Measurements from ENCODE around the gene SPAG6.

The SPAG6 gene

DNA sequence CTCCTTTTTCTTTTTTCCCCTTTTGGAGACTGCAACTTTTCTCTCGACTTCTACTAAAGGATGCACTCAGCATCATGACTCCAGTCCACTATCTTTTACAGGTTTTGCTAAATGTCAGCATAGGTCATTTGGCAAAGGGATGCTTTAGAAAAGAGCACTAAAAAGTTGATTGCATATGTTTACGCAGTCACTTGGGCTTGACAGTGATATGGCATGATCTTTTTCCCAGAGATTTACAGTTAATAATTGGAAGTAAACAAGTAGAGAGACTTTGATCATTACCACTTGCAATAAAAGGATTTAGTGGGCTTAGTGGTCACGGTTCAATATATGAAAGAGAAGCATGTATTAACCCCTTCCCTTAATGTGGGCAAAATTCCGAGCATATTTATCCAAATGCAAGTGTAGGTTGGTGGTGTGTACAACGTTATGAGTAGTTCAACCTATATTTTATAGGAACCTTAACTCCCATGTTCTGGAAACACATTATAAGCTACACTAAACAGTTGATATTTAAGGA is 22.6 kb upstream of the SPAG6 start:
- no peak for DNase-seq

DNA sequence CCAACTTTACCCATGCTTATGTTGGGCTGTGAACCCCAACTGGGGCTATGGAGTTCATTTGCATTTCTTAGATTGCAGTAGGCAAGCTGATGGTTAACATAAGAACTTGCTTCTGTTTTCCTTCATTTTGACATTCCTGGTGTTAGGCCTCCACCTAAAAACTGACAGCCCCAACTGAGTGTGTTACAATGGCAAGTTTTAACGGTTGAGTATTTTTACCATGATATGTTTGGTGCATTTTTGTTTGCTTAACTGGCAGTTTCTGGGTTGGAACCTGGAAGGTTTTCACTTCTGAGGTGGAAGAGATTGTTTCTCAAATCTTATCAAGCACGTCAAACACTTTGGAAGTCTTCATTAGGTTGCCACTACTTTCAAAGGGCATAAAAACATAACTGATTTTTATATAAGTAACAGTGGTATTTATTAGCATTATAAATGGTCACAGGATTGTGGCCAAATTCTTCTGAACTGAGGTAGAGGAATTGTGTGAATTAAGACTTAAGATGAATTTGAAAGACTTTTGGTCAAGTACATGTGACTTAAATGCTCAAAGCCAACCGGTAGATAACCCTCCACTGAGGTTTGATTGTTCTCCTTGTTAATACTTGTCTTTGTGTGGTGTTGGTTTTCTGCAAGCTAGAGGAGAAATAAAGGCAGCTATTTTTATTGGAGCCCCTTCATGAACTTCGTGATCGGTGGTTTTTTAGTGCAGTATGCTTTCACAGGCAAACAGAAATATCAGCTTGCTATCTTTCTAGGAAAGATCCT is 21.6 kb upstream of the SPAG6 start:
- no peak for DNase-seq

DNA sequence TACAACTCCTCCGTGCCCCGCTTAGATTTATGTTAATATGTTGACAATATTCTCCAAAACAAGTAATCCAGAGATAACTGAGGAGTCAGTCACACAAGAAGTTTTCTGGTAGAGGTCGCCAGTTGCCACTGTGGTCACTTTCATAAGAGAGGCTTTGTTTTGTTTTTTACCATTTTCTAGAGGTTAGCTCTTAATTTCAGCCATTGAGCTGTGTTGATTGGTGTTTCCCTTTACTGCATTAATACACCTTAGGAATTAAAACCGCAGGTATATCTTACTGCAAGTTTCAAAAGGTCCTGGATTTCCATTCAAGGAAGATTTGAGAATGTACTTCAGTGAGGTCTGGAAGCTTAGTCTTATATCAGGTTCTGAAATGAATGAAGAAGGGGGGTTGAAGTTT is 20.9 kb upstream of the SPAG6 start:
- no peak for DNase-seq

DNA sequence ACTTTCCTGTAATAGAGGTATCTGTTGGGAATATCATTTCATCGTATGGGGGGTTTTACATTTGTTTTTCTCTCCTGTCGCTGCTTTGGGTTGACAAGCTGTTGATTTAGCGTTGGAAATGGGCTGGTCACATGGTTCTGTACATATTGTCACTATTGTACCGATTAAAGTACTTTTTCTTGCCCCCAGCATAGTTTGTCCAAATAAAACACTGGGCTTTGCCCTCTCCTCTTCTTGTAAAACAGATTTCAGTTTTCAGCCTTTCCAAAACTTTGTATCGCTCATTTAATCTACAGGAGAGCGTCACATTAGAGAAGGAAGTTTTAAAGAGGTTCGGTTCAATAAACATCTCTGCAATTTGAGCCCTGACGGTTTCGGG is 20.4 kb upstream of the SPAG6 start:
- no peak for DNase-seq

DNA sequence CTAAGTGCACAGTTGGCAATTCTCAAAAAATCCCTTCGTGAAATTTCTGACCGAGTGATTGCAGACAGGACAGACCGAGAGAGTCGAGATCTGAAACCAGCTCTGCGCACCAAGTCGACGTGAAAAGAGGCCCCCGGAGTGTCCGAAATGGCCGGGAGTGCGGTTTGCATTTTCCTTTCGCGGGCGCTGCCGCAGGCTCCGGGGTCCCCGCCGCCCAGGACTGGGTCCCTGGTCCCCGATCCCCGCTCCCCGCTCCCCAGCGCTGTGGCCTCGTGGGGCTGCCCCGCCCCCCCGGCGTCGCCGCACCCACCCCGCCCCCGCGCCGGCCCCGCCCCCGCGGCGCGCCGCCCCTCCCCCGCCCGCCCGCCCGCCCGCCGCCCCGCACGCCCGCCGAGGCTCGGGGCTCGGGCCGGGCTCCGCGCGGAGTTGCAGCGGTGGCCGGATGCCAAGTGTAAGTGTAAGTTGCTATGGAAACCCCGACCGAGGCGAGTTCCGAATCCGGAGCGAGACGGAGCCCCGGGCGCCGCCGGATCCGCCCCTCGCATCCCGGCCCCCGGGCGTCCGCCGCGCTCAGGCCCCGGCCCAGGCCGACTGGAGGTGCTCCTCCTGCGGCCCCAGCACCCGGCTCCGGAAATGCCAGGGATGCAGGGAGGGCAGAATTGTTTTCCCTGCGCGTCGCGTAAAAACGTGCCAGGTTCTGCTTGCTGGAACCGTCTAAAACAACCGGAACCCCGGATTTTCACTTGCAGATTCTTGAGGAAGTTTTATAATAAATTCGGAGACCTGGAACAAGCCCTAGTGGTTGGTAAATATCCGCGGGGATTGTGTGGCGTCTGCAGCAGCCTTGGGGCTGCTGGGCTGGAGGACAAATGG is 19.8 kb upstream of the SPAG6 start:
- DNase-seq = peak; percentile 66 to 80 (median 77)

DNA sequence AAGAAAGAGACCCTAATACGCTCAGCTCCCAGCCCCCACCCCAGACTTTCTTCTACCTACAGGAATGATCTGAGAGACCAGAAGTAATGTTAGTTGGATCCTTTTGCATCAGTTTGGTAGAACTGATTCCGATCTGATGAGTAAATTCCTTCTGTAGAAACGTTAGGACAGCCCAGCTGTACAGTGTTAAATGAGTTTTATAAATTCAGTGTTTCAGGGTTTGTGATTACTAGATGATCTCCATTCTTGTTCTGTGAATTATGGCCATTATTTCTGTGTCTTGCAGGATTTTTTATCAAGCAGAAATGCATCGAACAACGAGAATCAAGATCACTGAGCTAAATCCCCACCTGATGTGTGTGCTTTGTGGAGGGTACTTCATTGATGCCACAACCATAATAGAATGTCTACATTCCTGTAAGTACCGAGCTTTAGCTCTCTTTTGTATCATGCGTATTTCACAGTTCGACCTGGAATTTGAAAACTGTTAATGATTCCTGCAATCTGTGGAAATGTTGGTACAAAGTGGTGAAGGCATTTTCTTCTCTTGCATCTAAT is 19.1 kb upstream of the SPAG6 start:
- DNase-seq = no peak

DNA sequence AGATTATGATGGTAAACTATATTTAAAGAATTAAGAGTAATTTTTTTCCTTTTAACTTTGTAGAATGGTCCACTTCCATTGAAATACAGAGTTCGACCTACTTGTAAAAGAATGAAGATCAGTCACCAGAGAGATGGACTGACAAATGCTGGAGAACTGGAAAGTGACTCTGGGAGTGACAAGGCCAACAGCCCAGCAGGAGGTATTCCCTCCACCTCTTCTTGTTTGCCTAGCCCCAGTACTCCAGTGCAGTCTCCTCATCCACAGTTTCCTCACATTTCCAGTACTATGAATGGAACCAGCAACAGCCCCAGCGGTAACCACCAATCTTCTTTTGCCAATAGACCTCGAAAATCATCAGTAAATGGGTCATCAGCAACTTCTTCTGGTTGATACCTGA is 16.1 kb upstream of the SPAG6 start:
- DNase-seq = no peak

DNA sequence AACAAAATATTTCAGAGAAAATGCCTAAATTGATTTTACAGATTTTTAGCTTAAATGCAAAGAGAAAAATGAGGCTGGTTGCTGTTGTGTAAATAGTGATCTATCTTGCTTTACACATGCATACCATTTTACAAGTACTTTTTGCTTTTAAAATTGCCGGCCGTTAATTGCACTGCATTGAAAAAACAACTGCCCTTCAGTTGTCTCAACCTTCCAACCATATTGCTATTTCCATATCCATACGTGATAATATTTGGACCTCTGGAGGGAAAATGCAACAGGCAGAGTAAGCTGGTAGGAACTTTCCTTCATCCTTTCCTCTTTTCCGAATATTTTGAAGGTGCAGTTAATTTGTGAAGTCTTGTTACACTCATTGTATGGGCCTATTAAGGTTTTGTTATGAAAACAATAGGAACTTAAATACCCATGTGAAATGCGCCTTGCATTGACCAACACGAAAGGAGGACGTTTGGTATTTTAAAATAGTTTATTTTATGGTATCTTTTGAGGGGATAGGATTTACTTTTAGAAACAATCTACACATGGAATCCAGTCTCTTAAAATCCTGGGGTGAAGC is 13.1 kb upstream of the SPAG6 start:
- no peak for DNase-seq

DNA sequence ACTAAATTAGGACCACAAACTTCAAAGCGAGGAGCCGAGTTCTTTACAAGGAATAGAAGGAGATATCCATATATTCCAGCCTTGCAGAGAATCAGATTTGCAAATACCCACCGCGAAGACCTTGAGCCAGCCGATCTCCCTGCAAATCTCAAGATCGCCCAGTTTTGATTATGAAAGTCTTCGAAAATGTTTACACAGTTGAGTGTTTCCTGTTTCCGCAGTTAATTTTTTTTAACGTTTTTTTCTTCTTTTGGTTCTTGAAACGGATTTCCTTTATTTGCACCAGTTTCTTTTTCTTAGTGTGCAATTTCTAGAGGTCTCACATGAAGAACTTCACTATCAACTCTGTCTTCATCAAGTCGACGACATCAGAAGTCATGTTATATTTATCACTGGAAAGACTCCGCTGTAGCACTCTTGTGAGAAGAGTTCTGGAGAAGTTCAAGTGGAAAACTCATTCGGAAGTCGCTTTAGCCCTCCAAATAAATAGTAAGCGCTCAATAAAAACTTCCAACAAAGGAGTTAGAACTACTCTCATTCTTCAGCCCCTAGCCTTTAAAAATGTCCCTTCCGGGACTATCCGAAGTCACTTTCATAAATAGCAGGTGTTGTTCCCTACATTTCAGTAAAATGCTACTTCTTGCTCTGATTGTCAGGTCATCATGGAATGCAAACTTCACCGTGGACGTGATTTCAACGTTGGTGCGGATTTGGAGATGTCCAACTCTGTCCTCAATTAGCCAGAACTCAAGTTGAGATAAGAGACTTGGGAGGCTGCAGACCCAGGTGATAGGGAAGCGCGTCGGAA is 11.9 kb upstream of the SPAG6 start:
- DNase-seq = peak in 1 of 5 donors; percentile 80

DNA sequence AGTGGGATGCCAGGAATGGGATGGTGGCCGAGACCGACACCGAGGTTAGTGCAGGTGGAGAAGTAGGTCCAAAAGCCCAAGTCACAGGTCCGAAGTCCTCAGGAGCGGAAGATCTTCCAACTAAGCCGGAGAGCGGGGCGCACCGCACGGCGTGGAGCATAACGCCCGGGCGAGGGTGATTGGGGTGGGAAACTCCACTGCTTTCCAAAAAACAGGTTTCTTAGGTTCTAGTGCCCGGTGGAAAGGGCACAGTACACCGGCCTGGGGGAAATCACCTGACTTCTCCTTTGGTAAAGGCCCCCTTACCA is 11.4 kb upstream of the SPAG6 start:
- DNase-seq = no peak

DNA sequence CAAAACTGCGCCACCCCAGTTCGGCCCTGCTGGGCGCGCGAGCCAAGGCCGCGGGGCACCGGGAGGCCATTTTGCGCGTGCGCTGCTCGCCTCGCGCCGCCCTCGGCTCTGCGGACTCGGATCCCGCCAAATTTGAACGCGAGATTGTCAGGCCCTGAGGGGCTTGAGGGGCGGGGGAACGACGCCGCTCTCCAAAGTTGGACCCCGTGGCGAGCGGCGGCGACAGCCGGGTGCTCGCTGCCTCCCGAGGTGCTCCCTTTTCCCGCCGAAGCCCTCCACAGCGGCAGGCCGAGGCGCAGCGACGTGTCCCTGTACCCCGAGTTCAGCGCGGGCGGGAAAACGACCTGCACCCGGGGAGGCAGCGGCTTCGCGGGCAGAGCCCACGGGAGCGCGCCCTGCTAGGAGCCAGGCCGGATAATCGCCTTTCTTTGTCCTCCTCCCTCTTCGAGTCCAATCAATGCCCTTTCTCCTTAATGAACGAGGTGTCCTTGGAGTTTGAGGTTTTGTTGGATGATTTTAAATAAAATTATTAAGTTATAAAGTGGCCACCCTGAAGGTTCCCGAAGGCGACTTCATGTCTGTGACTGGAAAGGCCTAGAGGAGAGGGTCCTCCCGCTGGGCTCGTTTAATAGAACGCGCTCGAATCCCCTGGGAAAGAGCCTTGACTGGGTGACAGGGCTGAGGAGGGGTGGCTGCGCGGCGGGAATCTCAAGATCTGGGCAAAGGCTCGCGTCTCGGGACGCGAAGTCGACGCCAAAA is 10.7 kb upstream of the SPAG6 start:
- DNase-seq = no peak

DNA sequence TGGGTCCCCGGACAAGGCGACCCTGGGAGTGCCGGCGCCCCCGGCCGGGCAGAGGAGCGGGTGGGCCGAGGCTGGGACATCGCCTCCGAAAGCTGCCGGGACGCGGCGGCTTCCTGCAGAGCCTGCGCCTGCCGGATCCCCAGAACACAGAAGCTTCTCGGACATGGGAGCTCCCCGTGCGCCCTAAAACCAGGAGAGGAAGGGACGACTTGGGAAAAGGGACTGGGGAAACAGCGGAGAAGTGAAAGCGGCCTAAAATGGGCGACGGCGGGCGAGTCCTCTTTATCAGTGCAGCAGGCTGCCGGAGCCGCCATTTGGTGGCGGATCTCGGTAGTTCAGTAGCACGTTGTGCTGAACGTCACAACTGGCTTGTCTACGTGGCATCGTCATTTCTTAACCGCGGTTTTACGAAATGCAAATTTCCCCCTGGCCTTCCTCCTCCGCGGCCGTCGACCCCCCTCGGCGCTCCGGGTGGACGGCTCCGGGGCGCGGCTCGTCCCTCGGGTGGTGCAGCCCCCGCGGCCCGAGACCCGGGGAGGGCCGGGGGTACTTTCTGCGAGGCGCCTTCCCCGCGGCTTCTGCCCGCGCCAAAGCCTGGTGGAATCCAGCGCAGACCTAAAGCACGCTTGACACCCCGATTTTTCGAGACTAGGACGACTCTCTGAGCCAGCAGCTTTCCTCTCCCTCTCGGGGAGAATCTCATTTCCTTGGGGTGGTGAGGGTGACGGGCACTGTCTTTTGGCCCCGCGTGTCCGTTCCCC is 9.9 kb upstream of the SPAG6 start:
- DNase-seq = peak; percentile 51 to 86 (median 69)

DNA sequence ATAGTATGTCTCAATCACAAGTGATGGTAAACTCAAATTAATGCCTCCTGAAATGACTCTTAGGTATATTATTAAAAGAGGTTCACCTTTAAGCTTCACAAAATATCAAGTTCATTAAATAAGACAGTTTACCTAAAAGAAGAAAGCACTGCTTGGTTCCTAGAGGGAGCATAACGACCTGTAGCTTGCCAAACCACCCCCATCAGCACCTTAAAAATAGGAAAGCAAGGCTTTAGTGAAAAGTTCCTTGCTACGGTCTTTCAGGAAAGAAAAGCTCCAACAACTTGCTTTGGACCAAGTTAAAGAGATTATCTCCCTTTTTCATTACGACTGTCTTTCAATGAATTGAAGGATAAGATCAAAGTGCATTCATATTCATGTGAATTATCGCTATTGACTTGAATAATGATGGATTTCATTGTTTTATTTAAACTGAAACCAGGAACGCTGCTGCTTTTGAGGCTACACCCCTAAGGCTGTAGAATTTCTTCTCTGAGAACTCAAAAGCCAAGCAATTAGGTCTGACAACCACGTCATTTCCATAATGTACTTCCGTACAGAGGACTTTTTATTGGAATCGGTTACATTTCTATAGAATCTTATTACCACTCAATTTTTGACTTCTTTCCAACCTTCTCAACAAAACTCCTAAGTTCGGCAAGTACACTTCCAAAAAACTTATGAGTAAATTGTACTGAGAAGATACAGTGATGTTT is 7.0 kb upstream of the SPAG6 start:
- no peak for DNase-seq

DNA sequence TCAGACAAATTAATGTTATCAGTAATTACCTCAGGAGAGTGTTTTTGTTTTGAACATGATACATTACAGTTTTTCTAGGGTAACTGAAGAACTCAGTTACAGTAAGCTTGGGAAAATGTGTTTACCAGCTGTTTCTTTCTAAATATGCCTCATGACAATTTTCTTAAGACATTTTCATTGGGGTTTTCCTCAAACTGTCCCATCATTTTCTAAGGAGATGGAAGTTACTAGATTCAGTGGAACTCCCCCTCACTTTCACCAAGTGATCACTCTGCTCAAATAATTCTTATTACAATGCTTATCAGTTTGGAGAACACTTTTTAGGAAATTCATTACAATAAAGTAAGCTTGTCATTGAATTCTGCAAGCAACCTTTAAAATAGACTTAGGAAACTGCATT is 6.4 kb upstream of the SPAG6 start:
- DNase-seq = no peak

DNA sequence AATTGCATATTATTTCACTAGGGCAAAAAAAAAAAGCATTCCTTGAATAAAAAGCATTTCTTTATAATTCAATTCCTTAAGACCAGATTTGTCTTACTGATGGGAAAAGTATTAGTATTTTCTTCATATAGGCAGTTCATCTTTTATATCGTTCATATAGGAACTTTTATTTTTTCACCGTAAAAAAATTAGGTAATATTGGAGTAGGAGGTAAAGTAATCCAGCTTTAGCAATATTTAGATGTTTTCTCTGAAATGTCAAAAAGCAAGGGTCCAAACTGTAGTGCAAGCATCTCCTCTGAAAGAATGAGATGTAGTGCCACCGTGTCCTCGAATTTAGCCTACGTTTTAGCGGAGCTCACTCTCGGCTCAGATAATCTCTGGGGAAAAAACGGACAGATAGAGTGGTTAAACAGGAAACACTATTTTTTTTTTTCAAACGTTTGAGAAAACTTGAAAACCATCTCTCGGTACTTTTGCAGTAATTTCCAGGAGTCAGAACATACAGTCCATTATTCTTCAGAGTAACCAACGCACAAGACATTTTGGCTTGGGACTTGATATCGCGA is 5.5 kb upstream of the SPAG6 start:
- no peak for DNase-seq

DNA sequence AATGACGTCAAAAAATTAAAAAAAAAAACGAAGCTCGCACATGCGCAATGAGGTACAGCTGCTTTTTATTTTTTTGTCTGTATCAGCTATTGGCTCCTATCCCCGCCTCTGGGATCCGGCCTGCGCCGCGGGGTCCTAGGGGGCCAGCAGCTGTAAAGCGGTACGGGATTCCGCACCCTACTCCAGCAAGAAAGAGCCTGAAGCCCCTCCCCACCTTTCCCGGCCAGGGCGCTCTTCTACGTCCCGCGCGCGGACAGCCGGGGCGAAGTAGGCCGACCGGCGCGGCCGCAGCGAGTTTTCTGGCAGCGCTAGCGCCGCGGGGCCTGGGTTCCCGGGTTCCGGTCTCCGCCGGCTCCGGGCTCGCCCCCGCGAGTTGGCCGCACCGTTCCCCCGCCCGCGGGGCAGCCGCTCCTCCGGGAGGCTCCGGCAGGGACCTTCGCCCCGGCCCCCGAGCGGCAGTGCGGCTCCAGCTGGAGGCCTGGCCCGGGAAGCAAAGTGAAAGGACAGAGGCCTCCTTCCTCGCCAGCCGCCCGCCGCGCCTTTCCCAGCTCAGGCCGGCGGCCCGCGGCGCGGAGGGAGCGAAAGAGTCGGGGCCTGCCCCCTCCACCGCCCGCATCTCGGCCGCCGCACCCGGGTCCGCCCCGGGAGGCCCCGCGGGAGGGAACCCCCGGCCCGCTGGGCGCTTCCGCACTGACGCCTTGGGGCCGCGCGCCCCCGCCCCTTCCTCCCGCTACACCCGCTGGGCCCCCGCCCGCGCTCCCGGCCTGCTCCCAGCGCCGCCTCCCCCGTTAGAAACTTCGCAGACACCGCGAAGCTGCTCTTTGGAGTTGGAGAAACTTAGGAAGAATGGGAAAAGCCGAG is 4.7 kb upstream of the SPAG6 start:
- peak in 4 of 5 donors; percentile 22 to 88 (median 50) for DNase-seq

DNA sequence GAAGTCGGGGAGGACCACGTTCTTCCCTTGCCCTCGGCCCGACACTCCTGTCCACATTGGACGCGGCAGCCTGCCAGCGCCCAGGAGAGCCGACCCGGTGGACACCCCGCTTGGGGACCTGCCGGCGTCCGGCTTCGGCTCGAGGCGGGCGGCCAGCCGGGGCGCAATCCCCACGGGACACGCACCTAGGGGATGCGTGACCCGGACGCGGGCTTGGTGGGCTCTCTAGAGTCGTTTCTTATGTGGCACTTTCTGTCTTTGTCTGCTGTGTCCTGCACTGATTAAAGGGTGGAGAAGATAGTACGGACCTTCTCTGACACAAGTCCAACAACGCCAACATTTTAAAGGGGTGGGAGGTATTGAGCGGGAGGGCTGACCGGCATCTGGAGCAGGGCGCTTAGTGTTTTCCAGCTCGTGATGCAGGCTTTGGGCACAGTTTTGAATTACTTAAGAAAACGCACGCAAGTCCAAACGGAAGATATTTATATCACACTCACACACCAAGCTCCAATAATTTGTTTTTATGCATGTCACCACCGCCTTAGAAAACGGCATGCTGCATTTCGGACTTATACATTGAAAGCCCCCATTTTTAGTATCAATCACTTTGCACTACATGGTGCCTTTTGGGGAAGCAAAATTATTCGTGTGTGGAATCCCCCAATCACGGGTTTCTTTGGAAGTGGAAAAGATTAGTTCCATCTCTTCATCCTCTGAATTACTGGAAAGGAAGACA is 3.9 kb upstream of the SPAG6 start:
- no peak for DNase-seq

DNA sequence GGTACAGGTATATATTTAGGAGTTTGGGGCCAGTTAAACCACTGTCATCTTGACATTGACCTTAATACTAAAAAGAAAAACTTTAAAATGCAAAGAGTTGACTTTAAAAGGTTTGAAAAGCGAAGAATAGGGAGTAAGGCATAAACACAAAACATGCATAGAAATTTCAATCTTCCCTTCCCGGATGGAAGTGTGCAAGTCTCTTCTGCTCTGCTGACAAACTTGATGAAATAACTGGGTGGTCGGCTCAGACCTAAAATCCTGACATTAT is 3.4 kb upstream of the SPAG6 start:
- DNase-seq = no peak

DNA sequence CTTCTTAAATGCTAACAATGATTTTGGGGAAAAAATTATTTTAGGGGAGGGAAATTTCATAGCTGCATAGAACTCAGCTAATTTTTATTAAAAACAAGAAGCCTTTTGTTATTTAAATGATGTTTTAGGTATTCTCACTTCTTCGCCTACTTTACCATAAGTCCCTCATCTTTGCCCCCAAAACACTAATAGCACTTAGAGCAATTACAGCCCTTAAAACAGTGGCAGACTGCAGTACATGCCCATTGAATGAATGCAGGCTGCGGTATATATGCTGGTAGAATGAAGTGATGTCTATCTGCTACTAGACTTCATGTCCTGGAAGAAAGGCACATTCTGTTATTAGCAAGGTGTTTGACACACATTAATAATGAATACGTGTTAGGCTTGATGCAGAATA is 2.9 kb upstream of the SPAG6 start:
- no peak for DNase-seq
